WTC11 (cell line): ENCODE results near the gene PAGE4. TPM values are rescaled to one million over a fixed set of nuclear protein-coding genes. Genes with fewer than 3 reads are reported as not detected.

ENCODE experiments used
- ATAC-seq: fragments of 200-7000 bp; cut with Tn5 transposase; 2 replicates; pipeline ENCODE4 v1.10.0; 2021; ENCODE audit warnings: mild to moderate bottlenecking, moderate library complexity
- CTCF ChIA-PET: fragments of 300-600 bp; sonication (Branson Sonifier 250); formaldehyde crosslinking; loops from one replicate; lab custom pipeline; 2021; ENCODE audit warnings: antibody characterized with exemption; lab: Charles Lee
- POLR2A ChIA-PET: fragments of 350-600 bp; sonication (Branson Sonifier 250); formaldehyde crosslinking; loops from one replicate; lab custom pipeline; 2021; ENCODE audit warnings: antibody characterized with exemption; lab: Charles Lee
- DNase-seq: peaks from one replicate; pipeline ENCODE4 v3.0.0; 2021; ENCODE audit warnings: low spot score
- H3K27ac Mint-ChIP-seq: 2 replicates; pipeline ENCODE4 v1.8.0; 2021; ENCODE audit warnings: mixed read lengths
- H3K27me3 Mint-ChIP-seq: 2 replicates; pipeline ENCODE4 v1.8.0; 2021; ENCODE audit warnings: low read depth, mild to moderate bottlenecking, moderate library complexity, mixed read lengths
- H3K36me3 Mint-ChIP-seq: 2 replicates; pipeline ENCODE4 v1.8.0; 2021; ENCODE audit warnings: mixed read lengths
- H3K4me1 Mint-ChIP-seq: 2 replicates; pipeline ENCODE4 v1.8.0; 2022; ENCODE audit warnings: mixed read lengths
- H3K4me3 Mint-ChIP-seq: 2 replicates; pipeline ENCODE4 v1.8.0; 2021; ENCODE audit warnings: mild to moderate bottlenecking, moderate library complexity, mixed read lengths
- H3K9me3 Mint-ChIP-seq: 2 replicates; pipeline ENCODE4 v1.8.0; 2021; ENCODE audit warnings: mixed read lengths
- ARID4B ChIP-seq: sonication (generic); formaldehyde crosslinking; IDR thresholded peaks from 2 replicates; pipeline ENCODE4 v1.8.0; 2023; ENCODE audit warnings: missing genetic modification reagents, mild to moderate bottlenecking, borderline replicate concordance
- CREM ChIP-seq: sonication (generic); formaldehyde crosslinking; IDR thresholded peaks from 2 replicates; pipeline ENCODE4 v1.8.1; 2022; ENCODE audit warnings: mild to moderate bottlenecking, missing genetic modification reagents, moderate library complexity
- ELF4 ChIP-seq: sonication (generic); formaldehyde crosslinking; IDR thresholded peaks from 2 replicates; pipeline ENCODE4 v1.8.1; 2022; ENCODE audit warnings: low read depth, mild to moderate bottlenecking, moderate library complexity, missing genetic modification reagents
- ESRRA ChIP-seq: sonication (generic); formaldehyde crosslinking; IDR thresholded peaks from 2 replicates; pipeline ENCODE4 v1.8.1; 2022; ENCODE audit warnings: mild to moderate bottlenecking, missing genetic modification reagents, borderline replicate concordance
- FOXJ3 ChIP-seq: sonication (generic); formaldehyde crosslinking; IDR thresholded peaks from 2 replicates; pipeline ENCODE4 v1.9.0; 2021; ENCODE audit warnings: missing genetic modification reagents, mild to moderate bottlenecking, borderline replicate concordance
- JAZF1 ChIP-seq: fragments of 250-450 bp; sonication (Bioruptor Pico); IDR thresholded peaks from 2 replicates; pipeline ENCODE4 v1.9.0; 2021; ENCODE audit warnings: moderate library complexity, mild to moderate bottlenecking, inconsistent platforms
- MXD4 ChIP-seq: fragments of 250-450 bp; sonication (Bioruptor Pico); IDR thresholded peaks from 2 replicates; pipeline ENCODE4 v1.8.0; 2021; ENCODE audit warnings: mild to moderate bottlenecking, moderate library complexity, borderline replicate concordance
- MYBL2 ChIP-seq: sonication (generic); formaldehyde crosslinking; IDR thresholded peaks from 2 replicates; pipeline ENCODE4 v1.8.1; 2023; ENCODE audit warnings: mild to moderate bottlenecking, moderate library complexity, missing genetic modification reagents
- NR1H2 ChIP-seq: sonication (generic); formaldehyde crosslinking; IDR thresholded peaks from 2 replicates; pipeline ENCODE4 v1.9.0; 2021; ENCODE audit warnings: mild to moderate bottlenecking, moderate library complexity, missing genetic modification reagents
- NR2C2 ChIP-seq: sonication (generic); formaldehyde crosslinking; IDR thresholded peaks from 2 replicates; pipeline ENCODE4 v1.8.0; 2022; ENCODE audit warnings: mild to moderate bottlenecking, missing genetic modification reagents
- TP53 ChIP-seq: sonication (generic); formaldehyde crosslinking; IDR thresholded peaks from 2 replicates; pipeline ENCODE4 v1.8.1; 2023; ENCODE audit warnings: mild to moderate bottlenecking, missing genetic modification reagents
- ZMAT4 ChIP-seq: fragments of 250-450 bp; sonication (Bioruptor Pico); IDR thresholded peaks from 2 replicates; pipeline ENCODE4 v1.9.0; 2021; ENCODE audit warnings: mild to moderate bottlenecking
- ZNF232 ChIP-seq: sonication (generic); formaldehyde crosslinking; IDR thresholded peaks from 2 replicates; pipeline ENCODE4 v1.8.0; 2022; ENCODE audit warnings: mild to moderate bottlenecking, missing genetic modification reagents
- ZNF317 ChIP-seq: sonication (generic); formaldehyde crosslinking; IDR thresholded peaks from 2 replicates; pipeline ENCODE4 v1.8.1; 2023; ENCODE audit warnings: low read depth, mild to moderate bottlenecking, moderate library complexity, missing genetic modification reagents, borderline replicate concordance
- ZNF396 ChIP-seq: fragments of 250-450 bp; sonication (Bioruptor Pico); IDR thresholded peaks from 2 replicates; pipeline ENCODE4 v1.8.0; 2021; ENCODE audit warnings: mild to moderate bottlenecking, moderate library complexity, borderline replicate concordance
- ZNF532 ChIP-seq: fragments of 250-450 bp; sonication (Bioruptor Pico); IDR thresholded peaks from 2 replicates; pipeline ENCODE4 v1.9.0; 2021; ENCODE audit warnings: mild to moderate bottlenecking, borderline replicate concordance
- total RNA-seq: library from RNA; stranded (reverse); gene quantifications from 3 replicates; pipeline ENCODE4 v1.2.3, GENCODE V29; 2021
- TF ChIP-seq, protein P1 (sequence below): sonication (generic); formaldehyde crosslinking; IDR thresholded peaks from 2 replicates; pipeline ENCODE4 v1.8.0; 2022; ENCODE audit warnings: missing genetic modification reagents
- TF ChIP-seq, protein P2 (sequence below): sonication (generic); formaldehyde crosslinking; conservative IDR thresholded peaks from 2 replicates; pipeline ENCODE4 v1.8.1; 2023; ENCODE audit warnings: mild to moderate bottlenecking, low read depth, missing genetic modification reagents, moderate library complexity
- TF ChIP-seq, protein P3 (sequence below): sonication (generic); formaldehyde crosslinking; IDR thresholded peaks from 2 replicates; pipeline ENCODE4 v1.8.0; 2022; ENCODE audit warnings: mild to moderate bottlenecking, missing genetic modification reagents
- TF ChIP-seq, protein P4 (sequence below): sonication (generic); formaldehyde crosslinking; IDR thresholded peaks from 2 replicates; pipeline ENCODE4 v1.8.1; 2022; ENCODE audit warnings: low read depth, mild to moderate bottlenecking, moderate library complexity, missing genetic modification reagents, borderline replicate concordance

The PAGE4 gene
- total RNA-seq, 1 experiment from 2014 or later = not detected

- no peaks in the 10 kb centered on the region for H3K9me3 Mint-ChIP-seq
- H3K36me3 Mint-ChIP-seq = no peaks in the 10 kb centered on the region
- POLR2A ChIA-PET = no interaction called here
- TF ChIP-seq TP53 (CRISPR knock-in tag) (no peak), MXD4 (CRISPR knock-in tag) (no peak), ELF4 (CRISPR knock-in tag) (no peak), NR2C2 (CRISPR knock-in tag) (no peak), FOXJ3 (CRISPR knock-in tag) (no peak), ARID4B (CRISPR knock-in tag) (no peak), ZNF317 (no peak), ESRRA (CRISPR knock-in tag) (no peak), ZMAT4 (CRISPR knock-in tag) (no peak), ZNF232 (CRISPR knock-in tag) (no peak), CREM (CRISPR knock-in tag) (no peak), MYBL2 (CRISPR knock-in tag) (no peak), ZNF532 (no peak), JAZF1 (CRISPR knock-in tag) (no peak), NR1H2 (CRISPR knock-in tag) (no peak), ZNF396 (CRISPR knock-in tag) (no peak)
- TF ChIP-seq, protein P1, sequence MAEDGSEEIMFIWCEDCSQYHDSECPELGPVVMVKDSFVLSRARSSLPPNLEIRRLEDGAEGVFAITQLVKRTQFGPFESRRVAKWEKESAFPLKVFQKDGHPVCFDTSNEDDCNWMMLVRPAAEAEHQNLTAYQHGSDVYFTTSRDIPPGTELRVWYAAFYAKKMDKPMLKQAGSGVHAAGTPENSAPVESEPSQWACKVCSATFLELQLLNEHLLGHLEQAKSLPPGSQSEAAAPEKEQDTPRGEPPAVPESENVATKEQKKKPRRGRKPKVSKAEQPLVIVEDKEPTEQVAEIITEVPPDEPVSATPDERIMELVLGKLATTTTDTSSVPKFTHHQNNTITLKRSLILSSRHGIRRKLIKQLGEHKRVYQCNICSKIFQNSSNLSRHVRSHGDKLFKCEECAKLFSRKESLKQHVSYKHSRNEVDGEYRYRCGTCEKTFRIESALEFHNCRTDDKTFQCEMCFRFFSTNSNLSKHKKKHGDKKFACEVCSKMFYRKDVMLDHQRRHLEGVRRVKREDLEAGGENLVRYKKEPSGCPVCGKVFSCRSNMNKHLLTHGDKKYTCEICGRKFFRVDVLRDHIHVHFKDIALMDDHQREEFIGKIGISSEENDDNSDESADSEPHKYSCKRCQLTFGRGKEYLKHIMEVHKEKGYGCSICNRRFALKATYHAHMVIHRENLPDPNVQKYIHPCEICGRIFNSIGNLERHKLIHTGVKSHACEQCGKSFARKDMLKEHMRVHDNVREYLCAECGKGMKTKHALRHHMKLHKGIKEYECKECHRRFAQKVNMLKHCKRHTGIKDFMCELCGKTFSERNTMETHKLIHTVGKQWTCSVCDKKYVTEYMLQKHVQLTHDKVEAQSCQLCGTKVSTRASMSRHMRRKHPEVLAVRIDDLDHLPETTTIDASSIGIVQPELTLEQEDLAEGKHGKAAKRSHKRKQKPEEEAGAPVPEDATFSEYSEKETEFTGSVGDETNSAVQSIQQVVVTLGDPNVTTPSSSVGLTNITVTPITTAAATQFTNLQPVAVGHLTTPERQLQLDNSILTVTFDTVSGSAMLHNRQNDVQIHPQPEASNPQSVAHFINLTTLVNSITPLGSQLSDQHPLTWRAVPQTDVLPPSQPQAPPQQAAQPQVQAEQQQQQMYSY (CRISPR knock-in tag) = no peak
- TF ChIP-seq, protein P2, sequence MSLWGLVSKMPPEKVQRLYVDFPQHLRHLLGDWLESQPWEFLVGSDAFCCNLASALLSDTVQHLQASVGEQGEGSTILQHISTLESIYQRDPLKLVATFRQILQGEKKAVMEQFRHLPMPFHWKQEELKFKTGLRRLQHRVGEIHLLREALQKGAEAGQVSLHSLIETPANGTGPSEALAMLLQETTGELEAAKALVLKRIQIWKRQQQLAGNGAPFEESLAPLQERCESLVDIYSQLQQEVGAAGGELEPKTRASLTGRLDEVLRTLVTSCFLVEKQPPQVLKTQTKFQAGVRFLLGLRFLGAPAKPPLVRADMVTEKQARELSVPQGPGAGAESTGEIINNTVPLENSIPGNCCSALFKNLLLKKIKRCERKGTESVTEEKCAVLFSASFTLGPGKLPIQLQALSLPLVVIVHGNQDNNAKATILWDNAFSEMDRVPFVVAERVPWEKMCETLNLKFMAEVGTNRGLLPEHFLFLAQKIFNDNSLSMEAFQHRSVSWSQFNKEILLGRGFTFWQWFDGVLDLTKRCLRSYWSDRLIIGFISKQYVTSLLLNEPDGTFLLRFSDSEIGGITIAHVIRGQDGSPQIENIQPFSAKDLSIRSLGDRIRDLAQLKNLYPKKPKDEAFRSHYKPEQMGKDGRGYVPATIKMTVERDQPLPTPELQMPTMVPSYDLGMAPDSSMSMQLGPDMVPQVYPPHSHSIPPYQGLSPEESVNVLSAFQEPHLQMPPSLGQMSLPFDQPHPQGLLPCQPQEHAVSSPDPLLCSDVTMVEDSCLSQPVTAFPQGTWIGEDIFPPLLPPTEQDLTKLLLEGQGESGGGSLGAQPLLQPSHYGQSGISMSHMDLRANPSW (CRISPR knock-in tag) = no peak
- TF ChIP-seq, protein P3, sequence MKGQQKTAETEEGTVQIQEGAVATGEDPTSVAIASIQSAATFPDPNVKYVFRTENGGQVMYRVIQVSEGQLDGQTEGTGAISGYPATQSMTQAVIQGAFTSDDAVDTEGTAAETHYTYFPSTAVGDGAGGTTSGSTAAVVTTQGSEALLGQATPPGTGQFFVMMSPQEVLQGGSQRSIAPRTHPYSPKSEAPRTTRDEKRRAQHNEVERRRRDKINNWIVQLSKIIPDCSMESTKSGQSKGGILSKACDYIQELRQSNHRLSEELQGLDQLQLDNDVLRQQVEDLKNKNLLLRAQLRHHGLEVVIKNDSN (CRISPR knock-in tag) = no peak
- TF ChIP-seq, protein P4, sequence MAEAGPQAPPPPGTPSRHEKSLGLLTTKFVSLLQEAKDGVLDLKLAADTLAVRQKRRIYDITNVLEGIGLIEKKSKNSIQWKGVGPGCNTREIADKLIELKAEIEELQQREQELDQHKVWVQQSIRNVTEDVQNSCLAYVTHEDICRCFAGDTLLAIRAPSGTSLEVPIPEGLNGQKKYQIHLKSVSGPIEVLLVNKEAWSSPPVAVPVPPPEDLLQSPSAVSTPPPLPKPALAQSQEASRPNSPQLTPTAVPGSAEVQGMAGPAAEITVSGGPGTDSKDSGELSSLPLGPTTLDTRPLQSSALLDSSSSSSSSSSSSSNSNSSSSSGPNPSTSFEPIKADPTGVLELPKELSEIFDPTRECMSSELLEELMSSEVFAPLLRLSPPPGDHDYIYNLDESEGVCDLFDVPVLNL (CRISPR knock-in tag) = no peak
- TF ChIP-seq, all 79 proteins: peak for 0
- no peak overlapping the region for H3K4me3 Mint-ChIP-seq
- no peak for ATAC-seq
- no peak for DNase-seq
- no peaks in the 10 kb centered on the region for H3K27me3 Mint-ChIP-seq
- H3K4me1 Mint-ChIP-seq = no peaks in the 10 kb centered on the region
- no peak overlapping the region for H3K27ac Mint-ChIP-seq
- CTCF ChIA-PET = no interaction called here
Observed at GRCh38 chrX:49793686-49794085, 35.4 kb upstream of the PAGE4 start.
